ENCODE results near the gene ENG.

DNA sequence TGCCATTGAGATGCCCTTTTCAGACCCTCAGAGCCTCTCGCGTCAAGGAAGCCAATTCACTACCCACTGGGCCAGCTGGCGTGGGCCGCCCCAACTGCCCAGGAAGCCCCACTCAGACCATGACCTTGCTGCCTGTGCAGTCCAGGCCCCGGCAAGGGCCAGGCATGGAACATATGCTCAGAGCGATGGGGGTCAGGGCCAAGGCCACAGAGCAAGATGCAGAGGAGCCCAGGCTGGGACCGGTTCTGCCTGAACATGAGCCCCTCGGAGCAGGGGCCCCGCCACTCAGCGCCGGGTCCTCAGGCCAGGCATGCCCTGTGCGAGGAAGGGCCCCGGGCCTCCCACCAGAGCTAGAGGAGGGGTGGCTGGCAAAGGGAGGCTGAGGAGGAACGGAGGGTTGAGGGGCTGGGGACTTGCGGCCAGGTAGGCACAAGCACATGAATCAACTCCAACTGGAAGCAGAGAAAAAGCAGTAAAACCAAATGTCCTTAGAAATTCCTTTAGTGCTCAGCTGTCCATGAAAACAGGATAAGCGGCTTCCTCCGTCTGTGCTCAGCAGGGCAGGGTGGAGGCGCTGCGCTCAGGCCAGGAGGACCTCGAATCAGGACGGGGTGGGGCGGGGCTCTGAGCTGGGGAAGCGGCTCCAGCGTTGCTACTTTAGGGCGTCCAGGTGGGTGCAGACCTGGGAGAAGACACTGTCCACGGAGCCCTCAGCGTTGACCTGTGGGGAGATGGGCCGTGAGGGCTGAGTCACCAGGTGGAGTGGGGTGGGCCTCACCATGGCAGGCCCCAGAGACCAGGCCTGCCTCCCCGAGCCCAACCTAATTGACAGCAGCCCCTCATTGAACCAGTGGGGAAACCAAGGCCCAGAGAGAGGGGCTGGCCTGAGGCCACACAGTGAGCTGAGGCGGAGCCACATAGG lies 13.2 kb upstream of the ENG start:
- TF ChIP-seq CTCF (IDR thresholded peaks at IDR 0.05) = no peak
- no peak for TF ChIP-seq POLR2A (IDR thresholded peaks at IDR 0.05)

All from lower leg skin (tissue), 3 donors.